Kidney epithelial cell (primary cell): ENCODE measurements around the gene E2F4. TPM values are rescaled to one million over a fixed set of nuclear protein-coding genes. Genes with fewer than 3 reads are reported as not detected.

Experiments
- DNase-seq: peaks from one replicate; pipeline ENCODE4 v3.0.0-alpha.2; 2010; ENCODE audit warnings: low read depth
- H3K27me3 ChIP-seq: 2 replicates; pipeline ENCODE4 v1.6.0; 2011; ENCODE audit warnings: low read length; ENCODE audit not compliant: control insufficient read depth, insufficient read depth
- H3K36me3 ChIP-seq: 2 replicates; pipeline ENCODE4 v1.5.1; 2011; ENCODE audit warnings: low read length; ENCODE audit not compliant: control insufficient read depth, insufficient read depth
- H3K4me3 ChIP-seq: 2 replicates; pipeline ENCODE4 v1.5.1; 2011; ENCODE audit warnings: low read depth, mild to moderate bottlenecking, control low read depth, low read length
- CTCF ChIP-seq: IDR thresholded peaks from 2 replicates; pipeline ENCODE4 v1.5.1; 2011; ENCODE audit warnings: mild to moderate bottlenecking, moderate library complexity, low read length, control low read depth, inconsistent platforms; ENCODE audit not compliant: insufficient read depth, poor library complexity, severe bottlenecking
- total RNA-seq: library from RNA; depleted of rRNA; stranded (reverse); fragments of >200 nt; gene quantifications from 2 replicates; pipeline ENCODE4 v1.2.3, GENCODE V29; 2015

E2F4 gene
- total RNA-seq, 1 donor from 2014 or later: 84.9 TPM

- peak overlapping the region; percentile 99 for H3K4me3 ChIP-seq
- H3K36me3 ChIP-seq: peaks cover 4% of the 10 kb centered on the region
- no peak for DNase-seq
- TF ChIP-seq CTCF: no peak
- no peaks in the 10 kb centered on the region for H3K27me3 ChIP-seq
These were observed 35.6 kb downstream of the E2F4 start for GRCh38 chr16:67227567-67227921.

GRCh38 chr16:67228034-67228785 lies 36.3 kb downstream of the E2F4 start:
- H3K4me3 ChIP-seq: peak overlapping the region; percentile 99
- no peak for DNase-seq
- no peak for TF ChIP-seq CTCF
- H3K36me3 ChIP-seq: peaks cover 4% of the 10 kb centered on the region
- no peaks in the 10 kb centered on the region for H3K27me3 ChIP-seq

- peaks cover 4% of the 10 kb centered on the region for H3K36me3 ChIP-seq
- no peak for TF ChIP-seq CTCF
- no peak for DNase-seq
- H3K27me3 ChIP-seq: no peaks in the 10 kb centered on the region
- no peak overlapping the region for H3K4me3 ChIP-seq
These were observed 37.0 kb downstream of the E2F4 start for GRCh38 chr16:67228905-67229304.

- DNase-seq: no peak
- no peaks in the 10 kb centered on the region for H3K27me3 ChIP-seq
- H3K36me3 ChIP-seq: peaks cover 4% of the 10 kb centered on the region
- no peak overlapping the region for H3K4me3 ChIP-seq
- TF ChIP-seq CTCF: no peak
These were observed 38.2 kb downstream of the E2F4 start for GRCh38 chr16:67229906-67230808.

- TF ChIP-seq CTCF: no peak
- no peaks in the 10 kb centered on the region for H3K27me3 ChIP-seq
- no peak for DNase-seq
- H3K4me3 ChIP-seq: no peak overlapping the region
- peaks cover 4% of the 10 kb centered on the region for H3K36me3 ChIP-seq
These were observed 39.1 kb downstream of the E2F4 start for GRCh38 chr16:67230809-67231660.
